Thyroid gland (tissue), 4 donors: ENCODE data around the gene MYO18A. TPM values are rescaled to one million over a fixed set of nuclear protein-coding genes. Genes with fewer than 3 reads are reported as not detected.

Experiments
- DNase-seq, 2 donors: peaks; one replicate each; pipeline ENCODE4 v3.0.0-alpha.2; 2019
- H3K27ac ChIP-seq, 3 donors: fragments of 200-600 bp; sonication (generic); 1 replicate in 2 of 3; 2 replicates in 1 of 3; pipeline ENCODE4 v1.5.1; 2016 to 2019; ENCODE audit warnings: mild to moderate bottlenecking in 1 of 3, moderate library complexity in 1 of 3
- H3K27me3 ChIP-seq: fragments of 200-600 bp; sonication (generic); one replicate; pipeline ENCODE4 v1.5.1; 2019
- H3K36me3 ChIP-seq, 2 donors: fragments of 200-600 bp; sonication (generic); one replicate each; pipeline ENCODE4 v1.5.1; 2016 to 2019
- H3K4me1 ChIP-seq, 2 donors: fragments of 200-600 bp; sonication (generic); one replicate each; pipeline ENCODE4 v1.5.1; 2017 to 2019
- H3K4me3 ChIP-seq, 3 donors: fragments of 200-600 bp; sonication (generic); replicated peaks in 1 of 3; 1 replicate in 2 of 3; 2 replicates in 1 of 3; pipeline ENCODE4 v1.5.1; 2016; ENCODE audit warnings: mild to moderate bottlenecking in 1 of 3
- H3K9me3 ChIP-seq: fragments of 200-600 bp; sonication (generic); one replicate; pipeline ENCODE4 v1.5.1; 2017
- CTCF ChIP-seq, 6 experiments: fragments of 200-600 bp in 3 of 6; fragments of 450-650 bp in 3 of 6; sonication (generic) in 3 of 6; IDR thresholded peaks; one replicate each; pipeline ENCODE4 v1.5.1; 2016 to 2019; ENCODE audit warnings: antibody characterized with exemption in 6 of 6, mild to moderate bottlenecking in 2 of 6, inconsistent platforms in 1 of 6, moderate library complexity in 1 of 6
- POLR2A ChIP-seq, 2 donors: fragments of 450-650 bp; IDR thresholded peaks; one replicate each; pipeline ENCODE4 v1.6.1; 2017; ENCODE audit warnings: antibody characterized with exemption in 2 of 2, mild to moderate bottlenecking in 2 of 2, moderate library complexity in 1 of 2
- WGBS, 2 donors: methylation state at CpG; one replicate each; pipeline ENCODE4 v1.1.5; 2017; 5-methylcytosine and 5-hydroxymethylcytosine counted together
- intact Hi-C: fragments of 100-400 bp; cut with DNase I; formaldehyde crosslinking; loops from one replicate; pipeline ENCODE4 v1.15.1; 2023
- total RNA-seq, 4 donors: library from RNA; depleted of rRNA; stranded (reverse); fragments of >200 nt; gene quantifications; one replicate each; pipeline ENCODE4 v1.2.3, GENCODE V29; 2016

MYO18A gene
- total RNA-seq, 4 donors from 2014 or later, result 32.1 to 49.8 (median 40.6) TPM

GRCh38 chr17:29039764-29040598 lies 140.2 kb downstream of the MYO18A start:
- Histone ChIP-seq H3K27ac (no peak overlapping the region), H3K27me3 (no peaks in the 10 kb centered on the region), H3K36me3 (no peaks in the 10 kb centered on the region), H3K4me1 (peaks cover 4 to 12% of the 10 kb centered on the region in 2 donors), H3K4me3 (no peak overlapping the region), H3K9me3 (no peaks in the 10 kb centered on the region)
- WGBS, 2 donors, result 78 to 85% methylated on average over 13 of the region's 13 CpGs
- peak in 1 of 2 donors; percentile 25 for DNase-seq
- intact Hi-C loops, result no loop called here
- no peak for TF ChIP-seq POLR2A (IDR thresholded peaks at IDR 0.05)
- TF ChIP-seq CTCF (IDR thresholded peaks at IDR 0.05), result no peak

GRCh38 chr17:29038085-29038795 lies 142.0 kb downstream of the MYO18A start:
- TF ChIP-seq CTCF (IDR thresholded peaks at IDR 0.05) (no peak), POLR2A (IDR thresholded peaks at IDR 0.05) (no peak)
- peaks cover 4 to 10% of the 10 kb centered on the region in 2 donors for H3K4me1 ChIP-seq
- H3K36me3 ChIP-seq, result no peaks in the 10 kb centered on the region
- H3K9me3 ChIP-seq, result no peaks in the 10 kb centered on the region
- intact Hi-C loops, result no loop called here
- H3K4me3 ChIP-seq, result no peak overlapping the region
- WGBS, 2 donors, result 36 to 39% methylated on average over 15 of the region's 15 CpGs
- no peak for DNase-seq
- H3K27me3 ChIP-seq, result no peaks in the 10 kb centered on the region
- no peak overlapping the region for H3K27ac ChIP-seq

DNA sequence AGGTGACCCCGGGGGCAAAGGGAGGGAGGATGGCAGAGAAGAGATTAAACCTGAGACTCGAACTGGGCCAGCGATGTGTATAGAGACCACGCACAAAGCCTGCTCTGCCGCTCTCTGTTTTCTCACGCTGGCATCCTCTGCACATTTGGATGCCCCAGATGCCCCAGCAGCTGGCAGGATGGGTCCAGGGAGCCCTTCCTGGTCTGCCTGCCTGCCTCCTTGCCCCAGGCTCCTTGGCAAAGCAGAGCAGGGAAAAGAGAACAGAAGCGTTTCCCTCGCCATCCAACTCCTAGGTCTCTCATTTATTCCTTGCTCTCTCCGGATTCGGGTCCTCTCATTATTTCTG lies 142.5 kb downstream of the MYO18A start:
- no peak for TF ChIP-seq CTCF (IDR thresholded peaks at IDR 0.05)
- TF ChIP-seq POLR2A (IDR thresholded peaks at IDR 0.05), result no peak
- Histone ChIP-seq H3K4me1 (peaks cover 0 to 5% of the 10 kb centered on the region in 2 donors), H3K27me3 (no peaks in the 10 kb centered on the region), H3K9me3 (no peaks in the 10 kb centered on the region), H3K27ac (no peak overlapping the region), H3K4me3 (no peak overlapping the region), H3K36me3 (no peaks in the 10 kb centered on the region)
- 76 to 80% methylated on average over 10 of the region's 10 CpGs for WGBS, 2 donors
- DNase-seq, result no peak
- intact Hi-C loops, result no loop called here

DNA sequence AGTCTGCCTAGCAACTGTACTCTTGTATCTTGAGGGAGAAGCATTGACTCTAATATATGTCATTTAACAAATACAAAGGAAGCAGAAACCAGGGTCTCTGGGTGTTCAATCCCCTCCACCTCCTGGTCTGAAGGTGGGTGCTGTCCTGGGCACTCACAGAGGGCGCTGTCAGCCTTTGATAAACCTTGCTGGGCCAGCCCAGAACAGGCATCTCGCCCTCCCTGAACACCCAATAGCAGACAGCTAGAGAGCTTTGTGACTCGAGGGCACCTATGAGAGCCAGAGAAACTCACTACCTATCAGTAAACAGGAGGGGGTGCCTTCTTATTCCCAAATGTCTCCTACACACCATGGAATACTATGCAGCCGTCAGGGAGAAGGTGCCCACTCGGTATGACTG lies 143.6 kb downstream of the MYO18A start:
- no peaks in the 10 kb centered on the region for H3K27me3 ChIP-seq
- intact Hi-C loops, result no loop called here
- no peaks in the 10 kb centered on the region for H3K9me3 ChIP-seq
- H3K27ac ChIP-seq, result no peak overlapping the region
- H3K4me3 ChIP-seq, result no peak overlapping the region
- H3K36me3 ChIP-seq, result no peaks in the 10 kb centered on the region
- DNase-seq, result no peak
- WGBS, 2 donors, result 74 to 87% methylated on average over 5 of the region's 5 CpGs
- TF ChIP-seq POLR2A (IDR thresholded peaks at IDR 0.05) (no peak), CTCF (IDR thresholded peaks at IDR 0.05) (no peak)
- no peaks in the 10 kb centered on the region for H3K4me1 ChIP-seq

GRCh38 chr17:29034510-29034909 lies 145.7 kb downstream of the MYO18A start:
- 47 to 60% methylated on average over 1 of the region's 1 CpG for WGBS, 2 donors
- Histone ChIP-seq H3K27me3 (no peaks in the 10 kb centered on the region), H3K27ac (no peak overlapping the region), H3K4me3 (no peak overlapping the region), H3K4me1 (no peaks in the 10 kb centered on the region), H3K9me3 (no peaks in the 10 kb centered on the region), H3K36me3 (no peaks in the 10 kb centered on the region)
- intact Hi-C loops, result no loop called here
- TF ChIP-seq CTCF (IDR thresholded peaks at IDR 0.05) (no peak), POLR2A (IDR thresholded peaks at IDR 0.05) (no peak)
- DNase-seq, result no peak
